Smooth muscle cell (in vitro differentiated cells): ENCODE data around the gene AARS2. TPM values are rescaled to one million over a fixed set of nuclear protein-coding genes. Genes with fewer than 3 reads are reported as not detected.

Source experiments
- DNase-seq: peaks from one replicate; lab custom pipeline; 2025; ENCODE audit not compliant: unreplicated experiment; lab: John Stamatoyannopoulos, UW
- H2AFZ ChIP-seq: fragments of 200-600 bp; sonication (generic); 2 replicates; pipeline ENCODE4 v1.6.0; 2016; ENCODE audit warnings: antibody characterized with exemption, low read depth, mild to moderate bottlenecking
- H3F3A ChIP-seq: fragments of 200-600 bp; sonication (generic); 2 replicates; pipeline ENCODE4 v1.6.0; 2017; ENCODE audit warnings: antibody characterized with exemption, low read depth
- H3K27ac ChIP-seq: fragments of 200-600 bp; sonication (generic); 2 replicates; pipeline ENCODE4 v1.5.1; 2016; ENCODE audit warnings: low read depth, mild to moderate bottlenecking
- H3K27me3 ChIP-seq: fragments of 200-600 bp; sonication (generic); 2 replicates; pipeline ENCODE4 v1.6.1; 2016; ENCODE audit warnings: low read depth, mild to moderate bottlenecking
- H3K36me3 ChIP-seq: fragments of 200-600 bp; sonication (generic); 2 replicates; pipeline ENCODE4 v1.5.1; 2016; ENCODE audit warnings: low read depth
- H3K4me1 ChIP-seq: fragments of 200-600 bp; sonication (generic); 2 replicates; pipeline ENCODE4 v1.5.1; 2016; ENCODE audit warnings: low read depth
- H3K4me2 ChIP-seq: fragments of 200-600 bp; sonication (generic); 2 replicates; pipeline ENCODE4 v1.6.0; 2016; ENCODE audit warnings: mild to moderate bottlenecking
- H3K4me3 ChIP-seq: fragments of 200-600 bp; sonication (generic); 2 replicates; pipeline ENCODE4 v1.5.1; 2016; ENCODE audit warnings: mild to moderate bottlenecking
- H3K79me2 ChIP-seq: fragments of 200-600 bp; sonication (generic); 2 replicates; pipeline ENCODE4 v1.6.0; 2016; ENCODE audit warnings: low read depth, mild to moderate bottlenecking
- H3K9ac ChIP-seq: fragments of 200-600 bp; sonication (generic); 2 replicates; pipeline ENCODE4 v1.6.0; 2016; ENCODE audit warnings: low read depth
- H3K9me3 ChIP-seq: fragments of 200-600 bp; sonication (generic); replicated peaks from 2 replicates; pipeline ENCODE4 v1.5.1; 2016; ENCODE audit warnings: low read depth
- H4K20me1 ChIP-seq: fragments of 200-600 bp; sonication (generic); 2 replicates; pipeline ENCODE4 v1.6.0; 2016; ENCODE audit warnings: low read depth
- CTCF ChIP-seq: fragments of 200-600 bp; sonication (generic); IDR thresholded peaks from 2 replicates; pipeline ENCODE4 v1.5.1; 2017; ENCODE audit warnings: borderline replicate concordance, mild to moderate bottlenecking, antibody characterized with exemption; ENCODE audit not compliant: insufficient read depth, poor library complexity, severe bottlenecking
- WGBS: methylation state at CpG from one replicate; pipeline ENCODE4 v1.1.7; 2016; ENCODE audit warnings: low lambda C conversion rate; 5-methylcytosine and 5-hydroxymethylcytosine counted together
- polyA plus RNA-seq: library from polyadenylated mRNA; unstranded; fragments of >200 nt; fragmentation: Nextera tagmentation; extraction: Ambion mirVana; gene quantifications from 2 replicates; pipeline ENCODE4 v1.2.1, GENCODE V29; 2016
- total RNA-seq: library from RNA; depleted of rRNA; stranded (reverse); fragments of >200 nt; gene quantifications from 2 replicates; pipeline ENCODE4 v1.2.3, GENCODE V29; 2014

The AARS2 gene
- total and polyA plus RNA-seq, 2 experiments from 2014 or later, result 7.5 to 15.1 TPM

DNA sequence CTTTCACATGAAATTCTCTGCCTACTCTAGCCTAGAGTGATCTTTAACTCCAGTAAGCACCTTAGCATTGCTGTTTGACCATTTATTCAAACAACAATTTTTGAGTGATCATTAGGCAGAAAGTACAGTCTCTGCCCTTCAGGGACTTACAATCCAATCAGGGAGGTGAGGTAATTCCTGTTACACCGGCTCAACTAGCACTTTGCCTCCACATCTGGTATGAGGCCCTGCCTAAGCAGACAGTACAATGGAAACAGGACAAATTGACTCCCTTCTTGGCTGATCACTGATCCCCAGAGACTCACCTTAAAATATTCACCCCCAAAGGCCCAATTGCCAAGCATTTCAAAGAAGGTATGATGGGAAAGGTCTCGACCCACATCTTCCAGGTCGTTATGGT, 1.4 kb downstream of the AARS2 start:
- Histone ChIP-seq H3K4me2 (peak overlapping the region; percentile 93), H3K79me2 (peaks cover 12% of the 10 kb centered on the region), H3K36me3 (no peaks in the 10 kb centered on the region), H4K20me1 (no peaks in the 10 kb centered on the region), H3K4me1 (peaks cover 5% of the 10 kb centered on the region), H3K9ac (peak overlapping the region; percentile 87), H3F3A (no peaks in the 10 kb centered on the region), H3K9me3 (no peaks in the 10 kb centered on the region), H3K4me3 (peak overlapping the region; percentile 97), H3K27ac (no peak overlapping the region), H3K27me3 (no peaks in the 10 kb centered on the region), H2AFZ (no peak overlapping the region)
- WGBS, result 86% methylated on average over 3 of the region's 3 CpGs
- DNase-seq, result no peak
- no peak for TF ChIP-seq CTCF

GRCh38 chr6:44311304-44311703, 1.8 kb downstream of the AARS2 start:
- H3K9me3 ChIP-seq, result no peaks in the 10 kb centered on the region
- H3K4me1 ChIP-seq, result peaks cover 5% of the 10 kb centered on the region
- 95% methylated on average over 2 of the region's 2 CpGs for WGBS
- H3K27me3 ChIP-seq, result no peaks in the 10 kb centered on the region
- H3K36me3 ChIP-seq, result no peaks in the 10 kb centered on the region
- TF ChIP-seq CTCF, result no peak
- H3K9ac ChIP-seq, result no peak overlapping the region
- H3K4me2 ChIP-seq, result no peak overlapping the region
- DNase-seq, result no peak
- H3F3A ChIP-seq, result no peaks in the 10 kb centered on the region
- H3K79me2 ChIP-seq, result peaks cover 12% of the 10 kb centered on the region
- no peak overlapping the region for H2AFZ ChIP-seq
- H3K4me3 ChIP-seq, result no peak overlapping the region
- H4K20me1 ChIP-seq, result no peaks in the 10 kb centered on the region
- H3K27ac ChIP-seq, result no peak overlapping the region

DNA sequence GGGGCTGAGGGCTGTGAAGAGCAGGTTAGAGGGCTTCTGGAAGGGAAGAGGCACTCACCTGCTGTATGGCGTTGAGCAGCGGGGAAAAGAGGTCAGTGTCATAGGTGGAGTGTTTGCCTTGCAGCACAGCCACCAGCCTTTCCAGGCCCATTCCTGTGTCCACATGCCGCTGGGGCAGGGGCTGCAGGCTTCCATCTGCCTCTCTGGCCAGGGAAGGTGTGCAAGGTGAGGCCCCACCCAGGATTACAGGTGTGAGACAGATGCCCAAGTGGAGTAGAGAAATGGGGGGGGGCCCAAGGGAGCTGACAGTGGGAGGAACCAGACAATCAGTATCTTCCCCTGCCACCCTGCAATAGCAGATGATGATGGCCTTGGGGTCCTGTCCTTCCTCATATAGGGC, 2.9 kb downstream of the AARS2 start:
- Histone ChIP-seq H3K9ac (no peak overlapping the region), H3K9me3 (no peaks in the 10 kb centered on the region), H3K27ac (no peak overlapping the region), H3K4me3 (no peak overlapping the region), H2AFZ (no peak overlapping the region), H4K20me1 (no peaks in the 10 kb centered on the region), H3K79me2 (peaks cover 12% of the 10 kb centered on the region), H3K27me3 (no peaks in the 10 kb centered on the region), H3F3A (no peaks in the 10 kb centered on the region), H3K36me3 (no peaks in the 10 kb centered on the region), H3K4me1 (peaks cover 5% of the 10 kb centered on the region), H3K4me2 (no peak overlapping the region)
- 94% methylated on average over 3 of the region's 3 CpGs for WGBS
- DNase-seq, result no peak
- no peak for TF ChIP-seq CTCF

DNA sequence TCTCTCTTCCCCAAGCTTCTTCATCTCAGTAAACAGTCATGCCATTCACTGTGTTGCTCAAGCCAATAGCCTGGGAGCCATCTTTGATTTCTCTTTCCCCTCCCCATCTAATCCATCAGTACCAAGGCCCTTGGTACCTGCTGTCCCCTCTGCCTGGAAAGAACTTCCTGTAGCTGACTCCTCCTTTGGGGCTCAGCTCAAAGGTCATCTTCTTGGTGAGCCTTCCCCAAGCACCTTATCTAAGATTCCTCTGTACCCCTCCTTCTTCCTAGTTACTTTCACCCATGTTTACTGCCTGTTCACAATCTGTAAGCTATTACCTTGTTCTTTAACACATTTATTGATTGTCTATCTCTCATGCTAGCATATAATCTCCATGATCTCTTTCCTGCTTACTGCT, 3.5 kb downstream of the AARS2 start:
- Histone ChIP-seq H3K27ac (no peak overlapping the region), H3K79me2 (peaks cover 12% of the 10 kb centered on the region), H3K9me3 (no peaks in the 10 kb centered on the region), H3K36me3 (no peaks in the 10 kb centered on the region), H4K20me1 (no peaks in the 10 kb centered on the region), H3F3A (no peaks in the 10 kb centered on the region), H3K4me1 (peaks cover 5% of the 10 kb centered on the region), H3K9ac (no peak overlapping the region), H3K4me3 (no peak overlapping the region), H3K4me2 (no peak overlapping the region), H3K27me3 (no peaks in the 10 kb centered on the region), H2AFZ (no peak overlapping the region)
- DNase-seq, result no peak
- no peak for TF ChIP-seq CTCF
